Activated CD8-positive, alpha-beta memory T cell treated with anti-CD3 and anti-CD28 coated beads, Interleukin-2, amount 50 U/mL, for 24 hours (primary cell): Measurements from ENCODE around the gene CUX1.

ENCODE experiments used
- DNase-seq: peaks from one replicate; pipeline ENCODE4 v3.0.0-alpha.2; 2020; ENCODE audit errors: extremely low read depth

Gene CUX1

DNA sequence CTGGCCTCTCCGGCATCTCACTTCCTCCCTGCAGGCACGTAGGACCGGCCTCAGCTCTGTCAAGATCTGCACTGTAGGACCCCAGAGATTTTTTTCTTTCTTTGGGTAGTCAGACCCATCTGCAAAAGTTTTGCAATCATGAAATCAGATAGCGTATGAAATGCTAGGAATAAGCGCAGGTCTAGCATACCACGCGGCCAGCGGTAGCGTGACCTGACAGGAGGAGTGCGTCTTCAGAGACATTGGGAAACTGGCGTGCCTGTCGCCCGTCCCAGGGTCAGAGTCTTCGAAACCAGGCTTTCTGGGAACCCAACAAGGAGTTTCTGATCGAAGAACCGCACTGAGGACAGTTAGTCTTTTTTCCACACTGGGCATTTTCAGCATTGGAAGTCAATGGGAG lies 368.4 kb downstream of the CUX1 start:
- no peak for DNase-seq

DNA sequence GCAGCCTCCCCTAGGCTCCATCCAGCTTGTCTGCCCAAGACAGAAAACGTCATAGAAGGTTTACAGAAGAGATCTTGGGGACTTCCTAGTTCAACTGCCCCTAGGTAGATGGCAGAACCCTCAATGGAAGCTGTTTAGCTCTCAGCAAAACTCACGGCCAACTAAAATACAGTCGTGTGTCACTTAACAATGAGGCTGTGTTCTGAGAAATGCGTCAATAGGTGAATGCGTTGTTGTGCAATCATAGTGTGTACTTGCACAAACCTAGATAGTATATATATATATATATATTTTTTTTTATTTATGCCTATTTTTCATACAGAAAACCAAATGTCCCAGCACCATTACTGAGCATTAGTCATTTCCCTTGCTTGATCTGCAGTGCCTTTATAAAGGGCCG lies 368.9 kb downstream of the CUX1 start:
- DNase-seq: no peak

DNA sequence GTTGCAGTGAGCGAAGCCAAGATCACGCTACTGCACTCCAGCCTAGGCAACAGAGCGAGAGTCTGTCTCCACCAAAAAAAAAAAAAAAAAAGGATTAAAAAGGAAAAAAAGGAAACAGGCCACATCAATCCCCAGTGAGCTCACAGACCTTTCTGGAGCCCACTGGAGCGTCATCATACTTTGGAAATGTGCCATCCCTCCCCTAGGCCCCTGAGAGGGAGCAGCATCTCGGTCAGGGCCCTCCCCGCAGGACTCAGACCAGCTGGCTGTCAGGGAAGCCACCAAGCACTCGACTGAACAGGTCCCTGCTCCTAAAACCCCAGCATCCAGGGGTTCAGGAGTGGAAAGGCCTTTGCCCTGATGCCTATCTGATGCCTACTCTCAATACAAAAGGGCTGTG lies 371.3 kb downstream of the CUX1 start:
- no peak for DNase-seq

DNA sequence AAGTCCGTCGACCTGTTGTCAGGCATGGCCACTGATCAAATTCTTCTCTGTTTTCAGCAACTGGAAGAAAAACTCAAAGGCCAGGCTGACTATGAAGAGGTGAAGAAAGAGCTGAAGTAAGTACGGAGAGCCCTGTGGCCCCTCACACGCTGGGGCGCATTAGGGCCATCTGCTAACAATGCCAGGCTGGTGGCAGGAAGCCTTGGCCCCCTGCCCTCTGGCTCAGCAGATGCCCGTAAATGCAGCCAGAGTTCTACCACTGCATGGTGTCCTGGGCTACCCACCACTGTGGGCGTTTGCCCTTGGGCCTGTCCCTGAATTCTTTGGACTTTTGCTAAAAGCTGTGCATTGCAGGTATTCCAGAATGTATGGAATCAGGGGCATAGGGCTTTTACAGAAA lies 372.3 kb downstream of the CUX1 start:
- no peak for DNase-seq

DNA sequence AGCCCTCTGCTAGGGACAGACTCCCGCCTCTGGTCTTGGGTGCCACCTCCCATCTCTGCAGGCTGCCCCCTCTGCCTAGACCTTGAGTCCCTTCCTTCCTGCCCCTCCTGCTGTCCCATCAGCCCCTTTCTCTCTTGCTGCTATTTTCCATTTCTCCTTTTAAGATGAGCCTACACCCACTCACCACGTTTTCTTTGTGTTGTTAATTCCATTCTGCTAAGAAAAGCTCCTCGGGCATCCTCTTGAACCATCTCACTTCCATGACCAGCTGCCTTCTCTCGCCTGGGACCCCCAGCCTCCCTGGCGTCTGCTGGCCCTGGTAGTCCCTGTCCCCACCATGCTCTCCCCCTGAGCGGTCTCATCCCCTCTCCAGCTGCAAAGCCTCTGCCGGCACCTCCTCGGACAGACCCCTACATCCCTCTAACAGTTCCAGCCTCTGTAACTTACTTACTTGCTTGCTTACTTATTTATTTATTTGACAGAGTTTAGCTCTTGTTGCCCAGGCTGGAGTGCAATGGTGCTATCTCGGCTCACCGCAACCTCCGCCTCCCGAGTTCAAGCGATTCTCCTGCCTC lies 373.4 kb downstream of the CUX1 start:
- no peak for DNase-seq

DNA sequence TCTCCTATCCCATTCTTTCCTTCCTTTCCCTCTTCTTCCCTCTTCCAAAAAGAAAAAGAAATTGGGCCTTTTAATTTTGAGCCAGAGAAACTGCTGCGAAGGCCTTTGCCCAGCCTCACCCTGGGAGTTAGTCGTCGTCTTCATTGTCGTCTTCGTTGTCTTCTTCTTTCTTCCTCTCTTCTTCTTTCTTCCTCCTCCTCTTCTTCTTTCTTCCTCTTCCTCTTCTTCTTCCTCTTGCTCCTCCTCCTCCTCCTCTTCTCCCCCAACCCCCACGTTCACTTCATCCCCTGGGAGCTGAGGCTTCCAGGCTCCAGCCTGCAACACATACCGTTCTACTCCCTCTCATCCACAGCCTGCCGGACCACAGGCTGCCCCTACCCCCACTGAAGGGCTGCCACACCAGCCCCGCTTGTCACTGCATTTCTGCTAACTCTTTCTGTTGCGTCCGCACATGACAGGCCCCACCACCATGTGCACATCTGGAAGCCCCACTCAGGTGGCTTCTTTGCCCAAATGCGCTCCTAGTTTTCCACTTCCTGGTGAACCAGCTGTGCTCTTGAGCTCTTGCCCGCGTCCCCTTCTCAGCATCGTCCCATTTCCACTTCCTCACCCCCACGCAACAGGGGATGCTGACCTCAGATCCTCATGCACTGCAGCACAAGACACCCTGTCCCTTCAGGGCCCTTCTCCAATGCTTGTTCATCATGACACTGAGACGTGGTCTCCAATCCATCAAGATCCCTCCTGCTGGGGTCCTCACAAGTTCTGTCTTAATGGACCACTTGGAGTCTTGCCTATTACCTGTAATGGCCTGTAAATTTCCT lies 374.3 kb downstream of the CUX1 start:
- DNase-seq: no peak

DNA sequence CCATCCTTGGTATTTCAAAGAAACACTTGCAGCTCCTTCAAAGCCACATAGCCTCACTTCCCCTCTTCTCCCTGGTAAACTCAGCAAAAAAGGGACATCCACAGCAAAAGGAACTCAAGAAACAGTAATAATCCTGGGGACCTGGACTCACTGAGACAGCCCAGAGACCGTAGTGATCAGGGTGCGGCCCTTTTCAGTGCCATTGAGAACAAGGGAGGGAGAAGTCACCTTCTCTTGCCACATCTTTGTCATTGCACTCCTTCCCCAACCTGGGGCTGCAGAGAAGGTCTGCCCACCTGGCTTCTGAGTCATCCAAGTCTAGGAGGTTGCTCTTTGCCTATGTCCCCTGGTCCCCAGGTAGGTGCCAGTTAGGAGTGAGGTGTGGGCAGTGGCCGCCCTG lies 375.4 kb downstream of the CUX1 start:
- DNase-seq: no peak

DNA sequence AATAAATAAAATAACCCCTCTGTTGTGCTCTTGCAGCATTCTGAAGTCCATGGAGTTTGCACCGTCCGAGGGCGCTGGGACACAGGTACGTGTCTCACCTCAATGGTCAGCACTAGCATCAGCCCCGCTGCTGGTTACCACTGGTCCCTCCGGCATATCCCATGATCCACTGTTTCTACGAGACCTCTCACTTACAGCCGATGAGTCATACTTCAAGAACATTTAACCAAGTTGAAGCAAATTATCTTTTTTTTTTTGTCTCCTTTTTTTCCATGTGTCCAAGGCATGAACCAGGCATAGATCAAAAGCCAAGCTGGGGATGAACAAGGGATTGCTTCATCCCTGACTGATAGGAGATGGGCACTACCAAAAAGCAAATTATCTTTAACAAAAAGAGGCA lies 376.4 kb downstream of the CUX1 start:
- DNase-seq: no peak

DNA sequence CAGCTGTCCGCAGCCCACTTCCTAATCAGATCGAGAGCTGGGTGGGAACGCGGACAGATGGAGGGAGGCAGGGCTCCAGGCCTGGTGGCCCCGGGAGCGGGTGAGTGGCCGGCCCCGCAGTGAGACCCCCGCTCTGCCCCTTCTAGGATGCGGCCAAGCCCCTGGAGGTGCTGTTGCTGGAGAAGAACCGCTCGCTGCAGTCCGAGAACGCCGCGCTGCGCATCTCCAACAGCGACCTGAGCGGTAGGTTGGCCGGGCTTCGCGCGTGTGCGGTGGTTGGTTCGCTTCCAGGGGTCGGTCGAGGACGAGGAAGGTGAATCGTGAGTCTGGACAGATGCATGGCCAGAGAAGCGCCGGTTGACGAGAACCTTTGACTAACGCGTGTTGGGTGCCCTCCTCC lies 377.9 kb downstream of the CUX1 start:
- no peak for DNase-seq

DNA sequence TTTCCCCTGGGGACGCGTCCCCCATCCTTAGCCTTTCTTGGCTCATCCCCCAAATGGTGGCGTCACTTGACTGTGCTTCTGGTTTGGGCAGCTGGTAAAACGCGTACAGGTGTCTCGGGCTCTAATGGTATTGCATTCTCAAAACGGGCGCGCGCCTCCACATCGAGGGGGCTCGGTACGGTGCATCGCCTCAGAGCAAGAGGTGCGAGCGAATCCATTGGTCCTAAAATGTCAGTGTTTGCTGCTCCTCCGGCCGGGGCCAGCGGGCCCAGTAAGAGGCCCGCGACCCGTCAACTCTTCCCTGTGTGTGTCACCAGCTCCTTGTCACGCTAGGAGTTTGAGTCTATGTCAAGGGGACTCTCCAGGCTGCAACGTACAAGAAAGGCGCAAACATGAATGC lies 378.6 kb downstream of the CUX1 start:
- no peak for DNase-seq

DNA sequence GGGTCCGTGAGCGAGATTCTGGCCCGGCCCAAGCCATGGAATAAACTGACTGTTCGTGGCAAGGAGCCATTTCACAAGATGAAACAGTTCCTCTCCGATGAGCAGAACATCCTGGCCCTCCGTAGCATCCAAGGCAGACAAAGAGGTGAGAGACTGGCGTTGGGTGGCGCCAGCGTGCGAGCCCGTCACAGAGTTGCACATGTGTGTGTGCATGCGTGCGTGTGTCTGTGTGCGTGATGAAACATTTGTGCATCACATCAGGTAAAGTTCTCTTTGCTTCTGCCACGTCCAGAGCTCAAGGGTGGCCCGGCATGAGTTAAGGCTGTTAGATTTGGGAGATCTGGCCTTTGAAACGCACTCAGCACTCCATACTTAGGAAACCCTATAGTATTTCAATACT lies 379.7 kb downstream of the CUX1 start:
- DNase-seq: no peak

DNA sequence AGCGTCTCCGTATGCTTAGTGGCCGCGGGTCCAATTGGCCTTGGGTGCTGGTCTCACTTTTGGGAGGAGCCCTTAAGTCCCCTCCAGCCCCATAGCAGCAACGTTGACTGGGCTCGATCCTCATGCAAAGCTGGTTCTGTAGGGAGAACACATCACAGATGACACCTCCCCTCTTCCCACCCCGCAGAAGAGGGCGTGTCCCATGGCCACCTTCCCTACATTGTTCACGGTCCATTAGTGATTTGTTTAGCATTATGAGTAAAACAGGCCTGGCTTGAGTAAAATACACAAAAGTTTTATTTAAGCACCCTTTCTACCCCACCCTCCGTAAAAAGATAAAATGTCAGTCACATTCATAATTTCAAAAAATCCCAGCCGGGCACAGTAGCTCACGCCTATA lies 380.2 kb downstream of the CUX1 start:
- no peak for DNase-seq

DNA sequence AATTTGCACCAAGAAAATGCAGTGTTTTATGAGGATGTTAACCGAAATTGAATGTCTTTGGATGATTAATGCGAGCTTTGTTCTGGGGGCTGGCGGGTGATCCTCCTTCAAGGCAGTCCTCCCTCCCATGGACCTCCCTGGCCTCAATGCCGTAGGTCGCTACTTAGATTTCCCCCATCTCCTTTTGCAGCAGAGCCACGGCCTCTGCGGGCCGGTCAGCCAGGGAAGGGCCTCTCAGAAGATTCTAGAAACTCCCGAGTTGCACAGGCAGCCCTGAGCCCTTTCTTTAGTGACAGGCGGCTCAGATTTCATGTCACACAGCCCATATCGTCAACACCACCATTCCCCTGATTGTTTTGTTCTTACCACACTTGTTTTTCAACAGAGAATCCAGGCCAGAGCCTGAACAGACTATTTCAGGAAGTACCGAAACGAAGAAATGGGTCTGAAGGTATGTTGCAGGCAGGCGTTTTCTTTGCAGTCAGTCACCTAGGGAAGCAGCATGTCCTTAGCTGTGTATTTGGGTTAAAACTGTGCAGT lies 381.1 kb downstream of the CUX1 start:
- DNase-seq: no peak

DNA sequence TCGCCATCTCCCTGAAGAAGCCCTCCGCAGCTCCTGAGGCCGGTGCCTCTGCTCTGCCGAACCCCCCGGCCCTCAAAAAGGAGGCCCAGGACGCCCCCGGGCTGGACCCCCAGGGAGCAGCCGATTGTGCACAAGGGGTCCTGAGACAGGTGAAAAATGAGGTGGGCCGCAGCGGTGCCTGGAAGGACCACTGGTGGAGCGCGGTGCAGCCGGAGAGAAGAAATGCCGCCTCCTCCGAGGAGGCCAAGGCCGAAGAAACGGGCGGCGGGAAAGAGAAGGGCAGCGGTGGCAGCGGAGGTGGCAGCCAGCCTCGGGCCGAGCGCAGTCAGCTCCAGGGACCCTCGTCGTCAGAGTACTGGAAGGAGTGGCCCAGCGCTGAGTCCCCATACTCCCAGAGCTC lies 384.1 kb downstream of the CUX1 start:
- DNase-seq: no peak

DNA sequence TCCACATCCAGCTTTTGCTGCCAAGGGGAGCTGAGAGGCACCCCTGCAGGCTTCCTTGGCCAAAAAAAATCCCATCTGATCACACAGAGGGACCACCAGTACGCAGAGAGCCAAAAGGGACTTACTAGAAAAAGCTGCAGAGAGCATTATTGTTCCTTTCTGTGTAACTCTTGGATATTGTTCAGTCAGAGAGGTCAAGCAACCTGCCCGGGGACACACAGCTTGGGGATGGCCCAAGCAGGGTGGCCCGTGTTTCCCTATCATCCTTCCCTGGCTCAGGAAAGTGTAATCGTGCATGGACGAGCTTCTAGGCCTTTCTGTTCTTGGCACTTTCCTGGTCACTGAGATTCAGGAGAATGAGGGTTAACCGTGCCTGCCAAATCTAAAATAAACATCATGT lies 385.1 kb downstream of the CUX1 start:
- DNase-seq: no peak

DNA sequence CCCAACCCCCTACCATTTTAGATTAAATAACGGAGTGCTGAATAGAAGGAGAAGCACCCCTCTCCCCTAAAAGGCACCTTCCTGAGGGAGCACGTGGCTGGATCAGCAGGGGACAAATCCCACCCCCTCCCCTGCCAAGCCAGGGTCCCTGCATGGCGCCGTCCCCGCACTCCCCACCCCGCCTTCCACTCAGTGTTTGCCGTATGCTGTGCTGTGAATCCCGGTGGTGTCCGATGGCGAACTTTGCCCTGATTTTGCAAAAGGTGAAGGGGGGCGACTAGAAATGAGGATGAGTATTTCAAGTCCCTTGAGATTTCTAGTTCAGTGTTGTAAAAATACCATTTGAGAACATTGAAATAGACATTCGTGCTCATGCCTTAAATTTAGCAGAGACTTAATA lies 385.8 kb downstream of the CUX1 start:
- no peak for DNase-seq

DNA sequence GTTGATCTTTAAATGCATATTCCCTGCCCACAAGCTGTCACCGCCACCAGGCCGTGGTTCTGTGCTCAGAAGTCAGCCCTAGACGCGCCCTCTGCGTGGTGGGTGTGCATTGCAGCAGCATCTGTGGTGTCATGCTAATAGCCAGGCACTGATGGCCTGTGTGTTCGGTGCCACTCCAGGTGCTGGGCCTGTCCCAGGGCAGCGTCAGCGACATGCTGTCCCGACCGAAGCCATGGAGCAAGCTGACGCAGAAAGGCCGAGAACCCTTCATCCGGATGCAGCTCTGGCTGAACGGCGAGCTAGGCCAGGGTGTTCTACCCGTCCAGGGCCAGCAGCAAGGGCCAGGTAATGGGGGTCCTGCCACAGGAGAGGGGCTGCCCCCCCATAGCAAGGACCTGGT lies 386.8 kb downstream of the CUX1 start:
- no peak for DNase-seq

DNA sequence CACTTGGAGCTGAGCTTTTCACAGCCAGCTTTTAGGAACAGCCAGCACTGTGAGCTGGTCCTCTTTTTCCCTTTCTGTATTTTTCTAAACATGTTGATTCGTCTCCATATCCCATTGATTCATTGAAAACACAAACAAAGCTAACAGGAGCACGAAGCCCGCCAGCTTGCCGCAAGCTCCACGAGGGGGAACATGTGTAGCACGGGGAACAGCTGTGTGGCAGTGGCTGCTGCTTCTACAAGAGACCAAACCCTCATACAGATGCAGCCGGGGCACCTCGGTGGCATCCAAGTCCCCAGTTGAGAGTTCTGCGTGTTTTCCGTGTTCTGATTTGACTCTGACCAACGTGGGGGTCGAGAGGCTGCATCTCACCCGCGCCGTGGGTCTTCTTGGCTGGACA lies 388.5 kb downstream of the CUX1 start:
- DNase-seq: no peak

DNA sequence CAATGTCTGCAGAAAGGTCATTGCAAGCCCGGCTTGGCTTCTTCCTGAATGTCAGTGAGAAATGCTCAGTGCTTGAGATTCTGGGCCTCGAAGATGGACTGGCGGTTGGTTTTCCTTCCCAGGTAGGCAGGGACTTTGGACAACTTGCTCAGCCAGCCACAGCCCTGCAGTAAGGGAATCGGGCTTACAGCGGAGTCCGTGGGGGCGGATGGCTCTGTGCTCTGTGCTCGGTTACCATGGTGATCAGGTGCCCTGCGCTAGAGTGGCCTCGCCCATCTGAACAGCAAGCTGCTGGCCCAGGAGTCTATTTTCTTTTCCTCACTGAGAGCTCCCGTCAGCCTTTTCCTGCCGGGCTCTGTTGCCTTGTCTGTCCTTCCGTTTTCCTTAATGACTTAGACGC lies 391.4 kb downstream of the CUX1 start:
- DNase-seq: no peak

DNA sequence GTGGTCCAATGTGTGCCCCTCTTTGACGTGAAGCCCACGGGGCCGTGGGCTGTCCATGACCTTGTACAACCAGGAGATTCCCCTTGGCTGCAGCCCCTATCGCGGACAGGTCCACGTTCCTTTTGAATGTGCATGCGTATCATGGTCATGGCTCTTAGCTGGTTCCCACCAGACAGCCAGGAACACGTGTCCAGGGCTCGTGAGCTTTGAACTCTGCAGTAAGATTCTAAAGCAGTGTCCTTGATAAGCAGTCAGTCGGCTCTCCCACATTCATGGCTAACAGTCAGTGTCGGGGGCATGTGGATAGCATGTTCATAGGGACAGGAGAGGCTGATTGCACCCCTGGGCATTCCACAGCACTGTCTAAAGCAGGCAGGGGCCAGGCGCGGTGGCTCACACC lies 393.4 kb downstream of the CUX1 start:
- no peak for DNase-seq

DNA sequence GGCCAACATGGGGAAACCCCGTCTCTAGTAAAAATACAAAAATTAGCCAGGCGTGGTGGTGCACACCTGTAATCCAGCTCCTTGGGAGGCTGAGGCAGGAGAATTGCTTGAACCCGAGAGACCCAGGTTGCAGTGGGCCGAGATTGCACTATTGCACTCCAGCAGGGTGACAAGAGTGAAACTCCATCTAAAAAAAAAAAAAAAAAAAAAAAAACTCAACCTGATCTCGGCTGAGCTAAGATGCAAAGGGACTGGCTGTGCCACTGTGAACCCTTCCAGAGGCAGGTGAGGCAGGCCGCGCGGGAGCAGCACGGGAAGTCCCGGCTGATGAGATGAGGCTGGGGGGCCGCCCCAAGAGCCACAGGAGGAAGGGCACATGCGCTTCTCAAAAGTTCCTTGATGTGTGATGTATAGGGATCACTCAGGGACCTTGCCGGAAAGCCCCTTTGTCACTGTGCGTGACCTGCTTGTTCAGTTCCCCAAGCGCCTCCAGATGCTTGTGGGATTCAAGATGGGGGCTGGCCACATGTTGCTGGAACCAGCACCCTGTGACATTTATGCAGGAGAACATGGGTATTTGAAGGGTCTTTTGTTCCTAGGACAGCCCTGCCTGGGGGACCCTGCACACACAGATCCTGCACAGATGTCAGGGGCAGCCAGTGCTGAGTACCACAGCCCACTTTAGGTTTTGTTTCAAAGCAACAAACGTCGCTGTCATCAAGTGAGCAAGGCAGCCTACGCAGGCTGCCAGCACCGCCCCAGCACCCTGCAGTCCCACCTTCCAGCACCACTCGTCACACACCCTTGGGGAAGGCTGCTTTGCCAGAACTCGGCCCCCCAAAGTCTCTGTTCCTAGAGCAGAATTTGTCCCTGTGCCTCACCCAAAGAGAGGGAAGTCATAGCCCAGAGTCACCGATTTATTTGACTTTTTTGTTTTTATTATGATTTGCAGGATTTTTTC lies 394.4 kb downstream of the CUX1 start:
- no peak for DNase-seq

DNA sequence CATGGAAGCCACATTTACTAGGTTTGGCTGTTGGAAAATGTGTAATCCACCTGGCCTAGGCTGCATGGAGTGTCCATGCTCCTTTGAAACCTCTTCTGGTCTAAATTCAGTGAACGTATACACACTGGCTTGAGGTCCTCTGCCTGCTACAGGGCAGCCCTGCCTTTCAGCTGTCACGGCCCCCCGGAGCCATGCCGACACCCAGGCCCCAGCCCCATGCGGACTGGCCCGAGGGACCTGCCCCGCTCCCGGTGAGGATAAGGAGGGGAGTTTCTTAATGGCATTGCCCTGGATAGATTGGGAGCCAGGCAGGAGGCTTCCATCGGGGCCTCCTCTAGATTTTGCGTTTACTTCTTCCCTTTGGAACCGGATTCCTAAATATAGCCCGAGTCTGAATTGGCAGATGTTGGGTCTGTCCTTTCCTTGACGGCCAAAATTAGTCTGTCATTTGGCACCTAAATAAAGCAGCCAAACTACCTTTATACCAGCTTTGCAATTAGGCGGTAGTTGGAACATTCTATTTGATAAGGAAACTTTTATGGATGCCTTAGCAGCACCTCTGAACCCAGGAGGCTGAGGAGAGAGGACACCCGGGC lies 397.1 kb downstream of the CUX1 start:
- DNase-seq: no peak
